Adipose tissue (tissue), 3 donors: ENCODE results near the gene PTPRN2. TPM values are rescaled to one million over a fixed set of nuclear protein-coding genes. Genes with fewer than 3 reads are reported as not detected.

Experiments
- H3K27ac ChIP-seq: one replicate; pipeline ENCODE4 v1.5.1; 2013; ENCODE audit warnings: low read depth, low read length
- WGBS, 3 donors: extraction: QIAGEN DNeasy Blood & Tissue Kit; methylation state at CpG; one replicate each; pipeline ENCODE4 v1.1.7; 2013; 5-methylcytosine and 5-hydroxymethylcytosine counted together
- polyA plus RNA-seq, 3 donors: library from polyadenylated mRNA; stranded (reverse); fragments of 200-250 nt; gene quantifications; one replicate each; pipeline ENCODE4 v1.2.3, GENCODE V29; 2013
- donor health status: healthy with polysubstance abuse.
- donor health status: Bipolar disorder and iron deficiency.
- donor health status: healthy.

Gene PTPRN2
- polyA plus RNA-seq, 3 donors, result 3.7 to 8.0 (median 7.3) TPM

GRCh38 chr7:158251061-158251965 is 336.3 kb downstream of the PTPRN2 start:
- H3K27ac ChIP-seq, result no peak overlapping the region

DNA sequence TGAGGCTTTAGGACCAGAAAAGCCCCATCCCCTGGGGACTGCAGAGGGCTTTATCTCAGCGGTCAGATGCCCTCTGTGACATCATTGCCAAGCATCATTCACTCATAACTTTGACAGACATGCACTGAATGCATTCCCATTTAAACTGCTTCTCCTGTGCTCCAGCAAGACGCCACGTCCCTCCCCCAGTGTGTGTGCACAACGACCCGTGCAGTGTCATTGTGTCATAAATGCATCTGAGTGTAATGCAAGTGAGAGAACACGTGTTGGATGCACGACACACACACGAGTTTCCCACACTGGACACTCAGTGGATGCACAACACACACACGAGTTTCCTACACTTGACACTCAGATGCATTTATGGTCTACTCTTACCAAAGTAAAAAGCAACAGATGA is 337.9 kb downstream of the PTPRN2 start:
- 78 to 80% (median 80%) methylated on average over 9 of the region's 9 CpGs for WGBS, 3 donors
- no peak overlapping the region for H3K27ac ChIP-seq

More at GRCh38 chr7:158251061-158251965, 336.3 kb downstream of the PTPRN2 start:
- 85 to 91% (median 86%) methylated on average over 18 of the region's 18 CpGs for WGBS, 3 donors

DNA sequence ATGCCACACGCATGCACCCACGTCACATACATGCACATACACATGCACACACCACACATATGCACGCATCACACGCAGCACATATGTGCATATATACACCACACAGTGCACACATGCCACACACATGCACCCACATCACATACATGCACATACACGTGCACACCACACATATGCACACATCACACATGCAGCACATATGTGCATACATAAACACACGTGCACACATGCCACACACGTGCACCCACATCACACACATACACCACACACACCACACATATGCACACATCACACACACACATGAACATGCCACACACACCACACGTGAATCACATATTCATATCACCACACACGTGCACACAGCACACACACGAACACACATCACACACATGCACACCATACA is 338.8 kb downstream of the PTPRN2 start:
- H3K27ac ChIP-seq, result no peak overlapping the region

DNA sequence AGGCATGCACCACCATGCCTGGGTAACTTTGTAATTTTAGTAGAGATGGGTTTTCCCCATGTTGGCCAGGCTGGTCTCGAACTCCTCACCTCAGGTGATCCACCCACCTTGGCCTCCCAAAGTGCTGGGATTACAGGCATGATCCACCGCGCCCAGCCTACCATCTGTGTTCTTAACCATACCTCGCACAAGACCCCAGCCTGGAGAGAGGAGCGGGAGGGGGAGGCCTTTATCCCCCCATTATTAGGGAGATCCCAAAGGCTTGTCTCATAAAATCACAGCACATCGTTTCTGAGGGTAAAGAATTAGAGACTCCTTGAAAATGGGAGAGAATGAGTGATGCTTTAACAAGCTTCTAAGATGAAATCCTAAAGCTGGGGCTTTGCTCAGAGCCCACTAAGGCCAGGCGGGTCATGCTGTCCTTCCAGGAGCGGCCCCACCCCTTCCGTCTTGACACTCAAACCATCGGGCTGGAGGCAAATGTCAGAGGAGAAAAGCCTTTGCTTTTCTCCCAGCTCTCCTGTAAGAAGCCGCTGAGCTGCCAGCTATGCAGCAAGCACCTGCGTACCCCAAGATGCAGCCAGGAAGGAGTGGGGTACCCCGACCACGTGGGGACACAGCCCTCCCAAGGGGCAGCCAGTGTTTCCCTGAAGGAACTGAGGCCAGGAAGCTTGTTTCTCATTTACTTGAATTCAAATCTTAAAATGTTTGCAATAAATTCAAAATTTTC is 339.7 kb downstream of the PTPRN2 start:
- no peak overlapping the region for H3K27ac ChIP-seq
- 77 to 89% (median 83%) methylated on average over 14 of the region's 14 CpGs for WGBS, 3 donors

More for the DNA sequence above, 338.8 kb downstream of the PTPRN2 start:
- WGBS, 3 donors, result 52 to 83% (median 70%) methylated on average over 6 to 10 of the region's 10 CpGs

- 84 to 87% (median 84%) methylated on average over 27 to 28 of the region's 28 CpGs for WGBS, 3 donors
- H3K27ac ChIP-seq, result no peak overlapping the region
These were observed 340.5 kb downstream of the PTPRN2 start for GRCh38 chr7:158246960-158247673.

DNA sequence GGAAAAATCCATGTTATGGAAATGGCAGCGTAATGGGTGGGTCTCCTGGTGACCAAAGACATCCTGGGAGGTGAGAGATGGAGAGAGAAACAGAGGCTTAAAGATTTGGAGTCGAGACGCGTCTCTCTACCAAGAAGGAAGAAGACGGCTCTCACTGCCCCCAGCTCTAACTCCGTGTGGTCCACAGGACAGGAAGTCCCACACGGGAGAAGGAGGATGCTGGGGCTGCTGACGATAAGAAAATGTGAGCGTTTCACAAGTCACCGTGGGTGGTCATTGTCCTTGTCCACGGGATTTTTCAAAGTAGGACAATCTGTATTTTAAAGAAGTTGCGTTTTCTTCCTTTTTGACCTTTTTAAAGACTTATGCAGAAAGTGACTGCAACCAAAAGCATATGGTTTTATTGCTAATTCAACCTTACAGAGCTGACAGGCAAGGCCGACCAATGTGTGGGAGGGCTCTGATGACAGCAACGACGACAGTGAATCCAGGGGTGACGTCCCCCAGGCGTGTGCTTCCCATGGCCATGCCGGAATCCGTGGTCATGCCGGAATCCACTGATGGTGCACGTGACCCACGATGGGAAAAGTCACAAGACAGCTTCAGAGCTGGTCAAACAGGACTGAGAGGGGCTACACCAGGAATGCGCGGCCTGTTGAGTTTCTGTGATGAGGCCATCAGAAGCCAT is 341.2 kb downstream of the PTPRN2 start:
- H3K27ac ChIP-seq, result no peak overlapping the region
- 86 to 95% (median 90%) methylated on average over 24 of the region's 24 CpGs for WGBS, 3 donors

DNA sequence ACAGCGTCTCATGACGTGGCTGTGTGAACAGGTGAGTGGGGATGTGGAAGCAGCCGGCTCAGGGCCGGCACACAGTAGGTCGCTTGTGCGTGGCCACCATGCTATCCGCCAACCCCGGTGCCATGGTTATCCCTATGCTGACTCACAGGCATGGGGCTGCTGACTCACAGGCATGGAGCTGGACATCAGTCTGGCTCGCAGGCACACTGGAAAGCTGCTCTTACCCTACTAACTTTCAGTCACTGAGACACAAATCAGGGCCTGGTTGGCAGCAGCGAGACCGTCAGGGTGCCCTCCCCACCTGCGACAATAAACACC is 341.9 kb downstream of the PTPRN2 start:
- H3K27ac ChIP-seq, result no peak overlapping the region
- 94 to 96% (median 95%) methylated on average over 12 of the region's 12 CpGs for WGBS, 3 donors

DNA sequence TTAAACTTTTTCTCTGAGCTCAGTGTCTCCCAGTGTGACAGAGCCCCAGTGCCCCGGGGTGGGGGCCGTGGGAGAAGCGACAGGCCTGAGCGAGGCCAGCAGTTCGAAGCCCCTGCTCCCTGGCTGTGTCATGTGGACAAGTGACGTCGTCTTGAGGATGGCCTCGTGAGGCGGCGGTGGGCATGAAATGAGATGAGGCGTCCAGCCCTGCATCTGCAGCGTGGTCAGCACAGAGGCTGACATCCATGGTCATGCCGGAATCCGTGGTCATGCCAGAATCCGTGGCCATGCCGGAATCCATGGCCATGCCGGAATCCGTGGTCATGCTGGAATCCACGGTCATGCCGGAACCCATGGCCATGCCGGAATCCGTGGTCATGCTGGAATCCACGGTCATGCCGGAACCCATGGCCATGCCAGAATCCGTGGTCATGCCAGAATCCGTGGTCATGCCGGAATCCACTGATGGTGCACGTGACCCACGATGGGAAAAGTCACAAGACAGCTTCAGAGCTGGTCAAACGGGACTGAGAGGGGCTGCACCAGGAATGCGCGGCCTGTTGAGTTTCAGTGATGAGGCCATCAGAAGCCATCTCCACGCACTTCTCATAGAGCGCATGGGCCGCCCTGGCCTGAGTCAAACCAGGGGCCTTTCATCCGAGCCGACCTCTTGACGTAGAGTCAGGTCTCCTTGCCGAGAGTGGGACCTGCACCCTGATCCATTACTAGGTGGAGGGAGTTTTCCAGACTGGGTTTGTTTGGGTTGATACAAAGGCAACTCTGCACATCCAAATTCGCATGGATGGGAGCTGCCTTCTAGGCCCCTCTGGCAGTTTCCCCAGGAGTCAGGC is 342.5 kb downstream of the PTPRN2 start:
- WGBS, 3 donors, result 95 to 96% (median 95%) methylated on average over 40 of the region's 40 CpGs
- H3K27ac ChIP-seq, result no peak overlapping the region

GRCh38 chr7:158244430-158244829 is 343.2 kb downstream of the PTPRN2 start:
- WGBS, 3 donors, result 92 to 98% (median 94%) methylated on average over 4 of the region's 4 CpGs
- no peak overlapping the region for H3K27ac ChIP-seq

- no peak overlapping the region for H3K27ac ChIP-seq
- 78 to 88% (median 87%) methylated on average over 7 of the region's 7 CpGs for WGBS, 3 donors
These were observed 345.7 kb downstream of the PTPRN2 start for GRCh38 chr7:158241919-158242318.

GRCh38 chr7:158240801-158241200 is 346.8 kb downstream of the PTPRN2 start:
- H3K27ac ChIP-seq, result no peak overlapping the region
- WGBS, 3 donors, result 75 to 79% (median 76%) methylated on average over 3 of the region's 3 CpGs

GRCh38 chr7:158239290-158239981 is 348.2 kb downstream of the PTPRN2 start:
- 48 to 78% (median 58%) methylated on average over 30 of the region's 30 CpGs for WGBS, 3 donors
- no peak overlapping the region for H3K27ac ChIP-seq

- 76 to 84% (median 77%) methylated on average over 21 of the region's 21 CpGs for WGBS, 3 donors
- no peak overlapping the region for H3K27ac ChIP-seq
These were observed 348.9 kb downstream of the PTPRN2 start for GRCh38 chr7:158238616-158239289.

- WGBS, 3 donors, result 70 to 89% (median 73%) methylated on average over 25 to 27 of the region's 29 CpGs
- no peak overlapping the region for H3K27ac ChIP-seq
These were observed 349.8 kb downstream of the PTPRN2 start for GRCh38 chr7:158237672-158238335.

- WGBS, 3 donors, result 81 to 89% (median 86%) methylated on average over 11 of the region's 11 CpGs
- H3K27ac ChIP-seq, result no peak overlapping the region
These were observed 351.2 kb downstream of the PTPRN2 start for GRCh38 chr7:158236400-158236799.

- no peak overlapping the region for H3K27ac ChIP-seq
- WGBS, 3 donors, result 85 to 89% (median 87%) methylated on average over 16 of the region's 16 CpGs
These were observed 351.8 kb downstream of the PTPRN2 start for GRCh38 chr7:158235862-158236261.
